Vagina (tissue), 2 donors: ENCODE results near the gene FLT1.

Source experiments
- CTCF ChIP-seq, 3 experiments: fragments of 450-650 bp in 2 of 3; fragments of 200-600 bp in 1 of 3; sonication (generic) in 1 of 3; IDR thresholded peaks; one replicate each; pipeline ENCODE4 v1.5.1; 2017 to 2019; ENCODE audit warnings: antibody characterized with exemption in 3 of 3, mild to moderate bottlenecking in 2 of 3, moderate library complexity in 2 of 3
- POLR2AphosphoS5 ChIP-seq, 2 donors: sonication (generic); formaldehyde crosslinking; IDR thresholded peaks; one replicate each; pipeline ENCODE4 v1.9.0; 2017; ENCODE audit warnings: antibody characterized with exemption in 2 of 2, mild to moderate bottlenecking in 2 of 2, low read depth in 1 of 2; ENCODE audit not compliant: insufficient read depth in 1 of 2

- TF ChIP-seq CTCF (IDR thresholded peaks at IDR 0.05) (no peak), POLR2AphosphoS5 (IDR thresholded peaks at IDR 0.05; ENCODE audit: insufficient read depth in 1 of 2, low read depth in 1 of 2) (no peak)
Measured at GRCh38 chr13:28539625-28540286, 44.8 kb upstream of the FLT1 start.
